CD4-positive, alpha-beta memory T cell (primary cell): ENCODE data around the gene TTPAL. TPM values are rescaled to one million over a fixed set of nuclear protein-coding genes. Genes with fewer than 3 reads are reported as not detected.

Experiments used
- CTCF ChIA-PET: fragments of 350-600 bp; sonication (Branson Sonifier 250); formaldehyde crosslinking; loops from one replicate; lab custom pipeline; 2021; ENCODE audit warnings: inconsistent platforms; ENCODE audit not compliant: partially characterized antibody; lab: Charles Lee
- POLR2A ChIA-PET: fragments of 350-600 bp; sonication (Branson Sonifier 250); formaldehyde crosslinking; loops from one replicate; lab custom pipeline; 2021; ENCODE audit not compliant: partially characterized antibody; lab: Charles Lee
- DNase-seq, 5 donors: peaks; one replicate each; pipeline versions ENCODE4 v3.0.0 to v3.0.0-alpha.2; 2020 to 2022; ENCODE audit warnings: mixed read lengths in 1 of 5
- H3K27ac ChIP-seq: one replicate; pipeline ENCODE4 v1.7.0; 2013; ENCODE audit warnings: low read depth, low read length
- H3K27me3 ChIP-seq: 2 replicates; pipeline ENCODE4 v1.7.0; 2013; ENCODE audit warnings: mild to moderate bottlenecking, low read length, moderate library complexity; ENCODE audit not compliant: insufficient read depth
- H3K36me3 ChIP-seq: 2 replicates; pipeline ENCODE4 v1.7.0; 2013; ENCODE audit warnings: mild to moderate bottlenecking, low read length, moderate library complexity; ENCODE audit not compliant: insufficient read depth
- H3K4me1 ChIP-seq: 2 replicates; pipeline ENCODE4 v1.7.0; 2013; ENCODE audit warnings: mild to moderate bottlenecking, low read length, moderate library complexity; ENCODE audit not compliant: insufficient read depth
- H3K4me3 ChIP-seq, 2 donors: one replicate each; pipeline ENCODE4 v1.7.0; 2013; ENCODE audit warnings: low read length in 2 of 2, mild to moderate bottlenecking in 1 of 2
- H3K9me3 ChIP-seq, 2 donors: one replicate each; pipeline ENCODE4 v1.7.0; 2013; ENCODE audit warnings: low read length in 2 of 2, control low read depth in 1 of 2; ENCODE audit not compliant: control insufficient read depth in 1 of 2
- H3K27ac Mint-ChIP-seq, 7 donors: one replicate each; pipeline ENCODE4 v1.8.0; 2020 to 2021; ENCODE audit warnings: mixed read lengths in 7 of 7, mild to moderate bottlenecking in 6 of 7, inconsistent platforms in 3 of 7, moderate library complexity in 3 of 7
- H3K27me3 Mint-ChIP-seq, 2 donors: one replicate each; pipeline ENCODE4 v1.8.0; 2020 to 2021; ENCODE audit warnings: mixed read lengths in 2 of 2
- H3K36me3 Mint-ChIP-seq, 2 donors: one replicate each; pipeline ENCODE4 v1.8.0; 2020 to 2021; ENCODE audit warnings: mixed read lengths in 2 of 2, inconsistent platforms in 1 of 2, mild to moderate bottlenecking in 1 of 2
- H3K4me1 Mint-ChIP-seq, 4 donors: one replicate each; pipeline ENCODE4 v1.8.0; 2020 to 2021; ENCODE audit warnings: mixed read lengths in 4 of 4, mild to moderate bottlenecking in 1 of 4
- H3K4me3 Mint-ChIP-seq, 8 donors: one replicate each; pipeline ENCODE4 v1.8.0; 2020 to 2021; ENCODE audit warnings: mixed read lengths in 8 of 8, mild to moderate bottlenecking in 7 of 8, moderate library complexity in 6 of 8, inconsistent platforms in 3 of 8
- H3K9me3 Mint-ChIP-seq, 8 donors: one replicate each; pipeline ENCODE4 v1.8.0; 2020 to 2021; ENCODE audit warnings: mixed read lengths in 8 of 8, mild to moderate bottlenecking in 5 of 8, inconsistent platforms in 3 of 8, moderate library complexity in 1 of 8
- intact Hi-C: fragments of 100-400 bp; cut with micrococcal nuclease; formaldehyde crosslinking; loops from one replicate; pipeline ENCODE4 v1.15.1; 2023
- polyA plus RNA-seq, 2 donors: library from polyadenylated mRNA; unstranded; fragments of 300-500 nt; fragmentation: Illumina TruSeq; gene quantifications; one replicate each; pipeline ENCODE4 v1.2.3, GENCODE V29; 2021
- total RNA-seq, 2 experiments: library from RNA; stranded (reverse); gene quantifications; one replicate each; pipeline ENCODE4 v1.2.3, GENCODE V29; 2021

The TTPAL gene
- total and polyA plus RNA-seq, 4 experiments from 2014 or later, result 5.7 to 18.9 (median 14.9) TPM

- Histone ChIP-seq H3K4me3 (no peak overlapping the region), H3K27ac (no peak overlapping the region), H3K4me1 (no peaks in the 10 kb centered on the region), H3K27me3 (no peaks in the 10 kb centered on the region), H3K9me3 (no peaks in the 10 kb centered on the region), H3K36me3 (no peaks in the 10 kb centered on the region)
- H3K36me3 Mint-ChIP-seq, result no peaks in the 10 kb centered on the region
- POLR2A ChIA-PET, result no interaction called here
- no peak overlapping the region for H3K27ac Mint-ChIP-seq
- CTCF ChIA-PET, result interaction anchor here (1.0 kb wide), 1 partner anchor 21 kb away, joined by 4 read pairs; the partner anchor contains the start of gene SERINC3
- no peaks in the 10 kb centered on the region for H3K9me3 Mint-ChIP-seq
- intact Hi-C loops, result no loop called here
- H3K27me3 Mint-ChIP-seq, result no peaks in the 10 kb centered on the region
- no peak for DNase-seq
- H3K4me3 Mint-ChIP-seq, result no peak overlapping the region
- H3K4me1 Mint-ChIP-seq, result no peaks in the 10 kb centered on the region
Observed at GRCh38 chr20:44541992-44542391, 66.3 kb downstream of the TTPAL start.

DNA sequence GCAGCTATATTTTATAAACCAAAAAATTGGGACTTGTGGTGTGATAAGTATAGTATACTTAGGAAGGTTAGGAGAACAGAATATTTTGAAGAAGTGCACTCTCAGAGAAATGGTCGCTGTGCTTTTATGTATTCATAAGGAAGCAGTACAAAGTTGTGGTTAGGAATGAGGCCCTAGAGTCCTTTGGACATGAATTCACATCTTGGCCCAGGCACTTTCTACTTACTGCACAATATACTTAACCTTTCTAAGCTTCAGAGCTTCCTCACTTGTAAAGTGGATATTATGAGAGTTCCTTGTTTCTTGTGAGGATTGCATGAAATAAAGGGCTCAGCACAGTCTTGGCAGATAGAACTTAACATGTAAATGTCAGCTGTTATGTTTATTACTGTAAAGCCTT lies 67.2 kb downstream of the TTPAL start:
- DNase-seq, result no peak
- CTCF ChIA-PET, result no interaction called here
- Mint-ChIP-seq H3K27ac (no peak overlapping the region), H3K4me3 (no peak overlapping the region), H3K9me3 (no peaks in the 10 kb centered on the region), H3K4me1 (no peaks in the 10 kb centered on the region), H3K36me3 (no peaks in the 10 kb centered on the region), H3K27me3 (peaks cover 0 to 2% of the 10 kb centered on the region in 2 donors)
- intact Hi-C loops, result no loop called here
- H3K36me3 ChIP-seq, result no peaks in the 10 kb centered on the region
- H3K27me3 ChIP-seq, result no peaks in the 10 kb centered on the region
- H3K27ac ChIP-seq, result no peak overlapping the region
- POLR2A ChIA-PET, result no interaction called here
- no peaks in the 10 kb centered on the region for H3K4me1 ChIP-seq
- no peaks in the 10 kb centered on the region for H3K9me3 ChIP-seq
- H3K4me3 ChIP-seq, result no peak overlapping the region

GRCh38 chr20:44543358-44543757 lies 67.7 kb downstream of the TTPAL start:
- Histone ChIP-seq H3K4me1 (no peaks in the 10 kb centered on the region), H3K9me3 (no peaks in the 10 kb centered on the region), H3K4me3 (no peak overlapping the region), H3K36me3 (no peaks in the 10 kb centered on the region), H3K27me3 (no peaks in the 10 kb centered on the region), H3K27ac (no peak overlapping the region)
- no peak for DNase-seq
- no peaks in the 10 kb centered on the region for H3K4me1 Mint-ChIP-seq
- H3K4me3 Mint-ChIP-seq, result no peak overlapping the region
- no peaks in the 10 kb centered on the region for H3K9me3 Mint-ChIP-seq
- peaks cover 1 to 2% of the 10 kb centered on the region in 2 donors for H3K27me3 Mint-ChIP-seq
- H3K27ac Mint-ChIP-seq, result no peak overlapping the region
- no peaks in the 10 kb centered on the region for H3K36me3 Mint-ChIP-seq
- ChIA-PET CTCF (no interaction called here), POLR2A (interaction anchor here (0.7 kb wide), 1 partner anchor 67 kb away, joined by 4 read pairs; no protein-coding TSS in a partner anchor)
- intact Hi-C loops, result no loop called here

Other genes starting within 250 kb of the TTPAL start
- not detected for gene GDAP1L1, start 228.6 kb upstream of the TTPAL start, total RNA-seq
- under 1 TPM in 1 of 2 donors, not detected in 1; 0.11 TPM for gene GDAP1L1, start 228.6 kb upstream of the TTPAL start, polyA plus RNA-seq
- 1 to 10 TPM; 5.8 to 6.3 TPM for gene FITM2, start 164.7 kb upstream of the TTPAL start, total RNA-seq
- 1 to 10 TPM in 1 of 2 donors, under 1 TPM in 1; 0.21 to 1.4 TPM for gene FITM2, start 164.7 kb upstream of the TTPAL start, polyA plus RNA-seq
- not detected for gene R3HDML, start 138.8 kb upstream of the TTPAL start, total RNA-seq
- gene R3HDML, start 138.8 kb upstream of the TTPAL start, polyA plus RNA-seq, result not detected
- gene HNF4A, start 120.2 kb upstream of the TTPAL start, total RNA-seq, result not detected
- not detected for gene HNF4A, start 120.2 kb upstream of the TTPAL start, polyA plus RNA-seq
- gene SERINC3, start 46.2 kb downstream of the TTPAL start, total RNA-seq, result 10 to 100 TPM; 84.8 to 90.1 TPM
- gene SERINC3, start 46.2 kb downstream of the TTPAL start, polyA plus RNA-seq, result 100 to 1,000 TPM; 184 to 212 TPM
- 1 to 10 TPM in 1 of 2 experiments, under 1 TPM in 1; 0.36 to 1.1 TPM for gene PKIG, start 106.7 kb downstream of the TTPAL start, total RNA-seq
- gene PKIG, start 106.7 kb downstream of the TTPAL start, polyA plus RNA-seq, result 1 to 10 TPM in 1 of 2 donors, under 1 TPM in 1; 0.71 to 1.1 TPM
- 10 to 100 TPM; 28.4 to 31.0 TPM for gene ADA, start 175.8 kb downstream of the TTPAL start, total RNA-seq
- 10 to 100 TPM; 48.6 to 64.3 TPM for gene ADA, start 175.8 kb downstream of the TTPAL start, polyA plus RNA-seq
- gene CCN5, start 239.5 kb downstream of the TTPAL start, total RNA-seq, result not detected
- gene CCN5, start 239.5 kb downstream of the TTPAL start, polyA plus RNA-seq, result not detected